GM18868 (cell line): ENCODE results near the gene CH25H.

Source experiments
- ATAC-seq: cut with Tn5 transposase; IDR thresholded peaks from one replicate; pipeline ENCODE4 v1.9.1; 2021; ENCODE audit warnings: mild to moderate bottlenecking, moderate library complexity; ENCODE audit not compliant: unreplicated experiment

CH25H gene

GRCh38 chr10:89233033-89233432 is 25.9 kb upstream of the CH25H start:
- no peak for ATAC-seq

GRCh38 chr10:89228962-89229361 is 21.8 kb upstream of the CH25H start:
- ATAC-seq, result no peak

- no peak for ATAC-seq
Measured at GRCh38 chr10:89228146-89228545, 21.0 kb upstream of the CH25H start.

DNA sequence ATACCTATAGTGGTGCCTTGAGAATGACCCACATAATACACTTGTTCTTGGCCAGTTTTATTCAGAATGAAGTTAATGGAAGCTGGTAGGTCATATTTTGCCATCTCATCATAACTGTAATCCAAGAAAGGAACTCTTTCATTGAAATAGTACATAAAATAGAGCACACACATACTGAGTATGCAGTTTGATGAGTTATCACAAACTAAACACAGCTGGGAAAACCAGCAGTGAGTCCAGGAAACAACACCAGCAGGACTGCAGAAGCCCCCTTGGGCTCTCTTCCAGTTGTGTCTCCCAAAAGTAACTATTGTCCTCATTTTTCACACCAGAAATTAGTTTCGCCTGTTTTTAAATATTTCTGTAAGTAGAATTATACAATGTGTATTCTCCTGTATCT is 19.8 kb upstream of the CH25H start:
- ATAC-seq, result no peak

GRCh38 chr10:89224739-89225443 is 17.8 kb upstream of the CH25H start:
- no peak for ATAC-seq

GRCh38 chr10:89221919-89222318 is 14.8 kb upstream of the CH25H start:
- ATAC-seq, result no peak

- ATAC-seq, result no peak
Measured at GRCh38 chr10:89219513-89220218, 12.5 kb upstream of the CH25H start.

DNA sequence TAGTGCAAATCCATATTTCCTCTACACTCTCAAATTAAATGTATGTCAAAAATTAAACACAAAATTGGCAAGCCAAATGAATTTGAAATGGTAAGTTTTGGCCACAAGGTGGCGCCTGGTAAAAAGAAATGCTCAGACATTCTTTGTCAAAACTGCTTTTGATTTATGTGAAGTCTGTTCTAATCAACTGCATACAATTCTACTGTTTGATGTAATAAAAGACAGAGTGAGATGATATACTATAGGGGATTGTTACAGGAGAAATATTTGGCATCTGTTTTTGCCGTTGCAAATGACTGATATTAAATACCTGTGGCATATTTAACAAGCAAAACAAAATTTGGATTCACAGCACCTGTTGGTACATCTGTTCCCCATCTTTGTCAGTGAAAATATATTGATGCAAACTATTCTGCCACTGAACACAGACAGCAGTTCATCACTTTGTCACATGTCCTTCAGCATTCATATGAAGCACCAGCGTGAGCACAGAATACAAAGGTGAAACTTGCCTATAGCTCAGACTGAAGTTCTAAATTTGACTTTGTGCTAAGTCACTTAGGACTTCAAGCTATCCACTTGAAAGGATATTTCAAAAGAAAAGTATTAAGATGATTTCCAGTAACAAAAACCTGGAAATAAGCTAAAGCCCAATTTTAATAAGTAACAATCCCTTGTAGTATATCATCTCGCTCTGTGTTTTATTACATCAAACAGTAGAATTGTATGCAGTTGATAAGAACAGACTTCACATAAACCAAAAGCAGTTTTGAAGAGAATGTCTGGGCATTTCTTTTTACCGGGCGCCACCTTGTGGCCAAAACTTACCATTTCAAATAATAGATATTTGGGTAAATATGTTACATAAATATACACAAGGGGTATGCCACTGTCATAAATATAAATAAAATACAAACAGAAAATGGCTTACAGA is 10.2 kb upstream of the CH25H start:
- ATAC-seq, result no peak

DNA sequence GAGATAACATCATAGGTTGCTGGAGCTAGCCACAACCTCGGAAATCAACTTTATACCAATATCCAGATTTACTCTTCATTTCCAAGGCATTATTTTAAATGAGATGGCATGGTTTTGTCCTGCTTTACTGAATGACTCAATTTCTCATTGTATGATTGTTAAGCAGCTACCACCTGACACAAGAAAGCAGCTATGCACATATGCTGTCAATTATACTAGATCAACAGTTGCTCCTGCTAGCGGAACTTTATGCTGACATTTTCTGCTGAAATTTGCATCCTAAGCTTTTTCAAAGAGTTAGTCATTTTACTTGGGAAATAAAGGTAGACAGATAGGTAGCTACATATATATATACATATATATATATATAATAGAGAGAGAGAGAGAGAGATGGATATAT is 8.9 kb upstream of the CH25H start:
- no peak for ATAC-seq

- no peak for ATAC-seq
Measured at GRCh38 chr10:89215511-89215910, 8.4 kb upstream of the CH25H start.

DNA sequence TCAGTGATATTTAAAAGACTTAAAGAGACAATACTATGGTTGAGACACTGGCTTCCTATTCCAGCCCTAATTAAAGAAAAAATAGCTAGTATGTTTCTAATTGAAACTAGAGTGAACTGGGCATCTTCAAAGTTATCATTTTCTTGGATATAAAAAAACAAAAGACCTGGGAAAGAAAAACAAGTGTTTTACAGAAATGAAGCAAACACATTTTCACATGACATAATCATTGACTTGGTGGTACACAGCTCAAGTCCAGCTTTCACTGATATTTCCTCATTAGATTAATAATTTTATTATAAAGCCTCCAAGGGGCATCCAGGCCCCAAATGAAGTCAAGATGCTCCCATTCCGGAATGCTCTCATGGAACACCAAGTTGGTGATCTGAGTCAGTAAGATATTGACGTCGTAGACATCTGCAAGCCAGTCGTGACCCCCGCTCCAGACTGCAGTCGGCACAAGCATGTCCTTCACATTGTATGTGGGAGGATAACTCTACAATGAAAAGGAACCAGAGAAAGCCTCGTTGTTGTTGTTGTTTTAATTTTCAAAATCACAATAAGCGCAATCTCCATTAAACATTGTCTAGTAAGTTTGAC is 7.5 kb upstream of the CH25H start:
- no peak for ATAC-seq

GRCh38 chr10:89213191-89213808 is 6.2 kb upstream of the CH25H start:
- ATAC-seq, result no peak

DNA sequence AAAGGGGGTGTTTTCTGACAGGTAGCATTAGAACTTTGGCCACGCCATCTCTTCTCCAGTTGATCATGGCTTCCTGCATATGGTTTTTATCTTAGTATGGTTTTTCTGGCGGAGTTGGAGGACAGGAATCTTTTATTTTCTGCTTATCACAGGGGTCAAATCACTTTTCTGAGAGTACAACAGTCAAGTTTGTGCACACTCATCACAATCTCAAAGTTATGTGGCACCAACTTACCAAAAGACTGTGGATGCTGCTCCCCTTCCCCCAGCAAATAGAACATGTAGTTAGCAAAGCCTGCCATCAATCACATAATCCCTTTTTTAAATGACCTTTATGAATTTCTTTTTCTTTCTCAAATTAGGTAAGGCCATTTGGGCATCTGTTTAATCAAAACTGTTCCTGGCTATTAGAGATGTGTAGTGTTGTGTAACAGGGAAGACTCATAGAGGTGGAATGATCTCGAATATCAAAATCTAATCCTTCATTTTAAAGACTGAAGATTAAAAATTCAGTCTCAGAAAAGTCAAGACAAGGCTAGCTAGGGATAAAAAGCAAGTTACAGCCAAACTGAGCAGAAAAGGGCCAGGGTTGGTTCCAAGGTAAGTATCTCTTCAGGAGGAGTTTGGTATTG is 3.8 kb upstream of the CH25H start:
- ATAC-seq, result no peak

GRCh38 chr10:89209718-89210117 is 2.6 kb upstream of the CH25H start:
- no peak for ATAC-seq

GRCh38 chr10:89207801-89208551 is 859 bp upstream of the CH25H start:
- no peak for ATAC-seq

- ATAC-seq, result no peak
Measured at GRCh38 chr10:89206402-89207180, 526 bp downstream of the CH25H start.

GRCh38 chr10:89204621-89205185 is 2.4 kb downstream of the CH25H start:
- ATAC-seq, result no peak

- no peak for ATAC-seq
Measured at GRCh38 chr10:89203237-89203636, 3.9 kb downstream of the CH25H start.
